Erythroblast (primary cell): Measurements from ENCODE around the gene PAH.

Experiments used
- GATA1 ChIP-seq: IDR thresholded peaks from 2 replicates; pipeline ENCODE4 v1.6.1; 2011; ENCODE audit warnings: low read depth, mild to moderate bottlenecking, control low read depth, low read length, moderate library complexity
- POLR2A ChIP-seq: IDR thresholded peaks from 2 replicates; pipeline ENCODE4 v1.6.1; 2011; ENCODE audit warnings: mild to moderate bottlenecking, low read length

DNA sequence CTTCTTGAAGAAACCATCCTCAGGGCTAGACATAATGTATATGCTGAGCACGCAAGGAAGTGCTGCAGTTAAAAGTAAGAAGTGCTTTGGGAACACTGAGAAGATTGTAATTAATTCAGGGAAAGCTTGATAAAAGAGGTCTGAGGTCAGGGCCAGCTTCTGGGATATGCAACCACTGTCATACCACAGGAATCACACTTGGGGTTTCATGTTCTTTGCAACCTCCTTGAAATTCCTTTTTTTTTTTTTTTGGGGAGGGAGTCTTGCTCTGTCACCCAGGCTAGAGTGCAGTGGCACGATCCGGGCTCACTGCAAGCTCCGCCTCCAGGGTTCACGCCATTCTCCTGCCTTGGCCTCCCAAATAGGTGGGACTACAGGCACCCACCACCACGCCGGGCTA, 6.9 kb downstream of the PAH start:
- TF ChIP-seq POLR2A, result no peak
- TF ChIP-seq GATA1, result no peak
